Colonic mucosa (tissue), 4 donors: ENCODE results near the gene TRIM46. TPM values are rescaled to one million over a fixed set of nuclear protein-coding genes. Genes with fewer than 3 reads are reported as not detected.
"Not testable (repeated sequence)": the region's sequence is repeated elsewhere in the genome, so short reads cannot be mapped to it uniquely, and the experiment has no call there.

Source experiments
- DNase-seq: peaks from one replicate; pipeline ENCODE4 v3.0.0-alpha.2; 2020
- H3K27ac ChIP-seq: fragments of 200-600 bp; one replicate; pipeline ENCODE4 v1.8.0; 2021
- H3K27me3 ChIP-seq: fragments of 200-600 bp; one replicate; pipeline ENCODE4 v1.8.0; 2021
- H3K36me3 ChIP-seq: fragments of 200-600 bp; one replicate; pipeline ENCODE4 v1.8.0; 2021
- H3K4me1 ChIP-seq: fragments of 200-600 bp; one replicate; pipeline ENCODE4 v1.8.0; 2021; ENCODE audit warnings: mild to moderate bottlenecking
- H3K4me3 ChIP-seq: fragments of 200-600 bp; one replicate; pipeline ENCODE4 v1.8.0; 2021
- H3K9ac ChIP-seq, 2 donors: one replicate each; pipeline ENCODE4 v1.7.0; 2013; ENCODE audit warnings: control low read depth in 2 of 2, low read depth in 2 of 2, low read length in 2 of 2
- H3K9me3 ChIP-seq: fragments of 200-600 bp; one replicate; pipeline ENCODE4 v1.8.0; 2021
- CTCF ChIP-seq: fragments of 200-600 bp; IDR thresholded peaks from one replicate; pipeline ENCODE4 v1.8.0; 2022; ENCODE audit warnings: antibody characterized with exemption, mild to moderate bottlenecking
- intact Hi-C: fragments of 100-400 bp; cut with DNase I; formaldehyde crosslinking; loops from one replicate; pipeline ENCODE4 v1.14.1; 2022
- total RNA-seq, 2 donors: library from RNA; stranded (reverse); fragmentation: NEBNext Ultra II Directional in 1 of 2; extraction: Animal tissue kit (Norgen Biotek cat#: 25700) in 1 of 2; gene quantifications; one replicate each; pipeline ENCODE4 v1.2.1, GENCODE V29; 2021
- donor health status: healthy.
- donor health status: DM: no; HTN: no; CAD: no.
- donor health status: DM: no; HTN: no; CAD: no.

TRIM46 gene
- total RNA-seq, 2 donors from 2014 or later, result 0.10 to 0.19 TPM

- H3K9me3 ChIP-seq, result no peaks in the 10 kb centered on the region
- H3K4me3 ChIP-seq, result no peak overlapping the region
- intact Hi-C loops, result no loop called here
- no peaks in the 10 kb centered on the region for H3K36me3 ChIP-seq
- peak; percentile 77 for DNase-seq
- H3K4me1 ChIP-seq, result no peaks in the 10 kb centered on the region
- no peaks in the 10 kb centered on the region for H3K27me3 ChIP-seq
- H3K27ac ChIP-seq, result peak overlapping the region; percentile 80
- no peak overlapping the region for H3K9ac ChIP-seq
- no peak for TF ChIP-seq CTCF
Observed at GRCh38 chr1:155218854-155219591, 45.4 kb downstream of the TRIM46 start.

GRCh38 chr1:155219592-155220031 is 46.0 kb downstream of the TRIM46 start:
- DNase-seq, result peak; percentile 61
- Histone ChIP-seq H3K4me3 (no peak overlapping the region), H3K4me1 (no peaks in the 10 kb centered on the region), H3K36me3 (no peaks in the 10 kb centered on the region), H3K27ac (peak overlapping the region; percentile 80), H3K9me3 (no peaks in the 10 kb centered on the region), H3K27me3 (no peaks in the 10 kb centered on the region), H3K9ac (no peak overlapping the region)
- TF ChIP-seq CTCF, result no peak
- intact Hi-C loops, result no loop called here

GRCh38 chr1:155220211-155220965 is 46.7 kb downstream of the TRIM46 start:
- H3K4me1 ChIP-seq, H3K27me3 ChIP-seq, H3K9ac ChIP-seq, H3K9me3 ChIP-seq, intact Hi-C loops, H3K4me3 ChIP-seq, H3K36me3 ChIP-seq: not testable (repeated sequence)
- peak overlapping the region; percentile 80 for H3K27ac ChIP-seq
- DNase-seq, result peak; percentile 73

GRCh38 chr1:155223047-155223446 is 49.4 kb downstream of the TRIM46 start:
- H3K4me3 ChIP-seq, result no peak overlapping the region
- H3K9me3 ChIP-seq, result no peaks in the 10 kb centered on the region
- no peak for TF ChIP-seq CTCF
- DNase-seq, result no peak
- H3K36me3 ChIP-seq, result no peaks in the 10 kb centered on the region
- H3K4me1 ChIP-seq, result peaks cover 8% of the 10 kb centered on the region
- intact Hi-C loops, result no loop called here
- H3K27ac ChIP-seq, result no peak overlapping the region
- no peaks in the 10 kb centered on the region for H3K27me3 ChIP-seq
- no peak overlapping the region for H3K9ac ChIP-seq

- H3K9me3 ChIP-seq, H3K27me3 ChIP-seq, H3K4me3 ChIP-seq, H3K27ac ChIP-seq, intact Hi-C loops, DNase-seq, H3K4me1 ChIP-seq, H3K36me3 ChIP-seq, H3K9ac ChIP-seq: not testable (repeated sequence)
Observed at GRCh38 chr1:155225404-155225759, 51.7 kb downstream of the TRIM46 start.

GRCh38 chr1:155226188-155226909 is 52.7 kb downstream of the TRIM46 start:
- intact Hi-C loops, result loop anchor here (2.0 kb wide), 1 partner anchor 18 kb away; the partner anchor contains the start of gene MTX1
- DNase-seq, result peak; percentile 84
- Histone ChIP-seq H3K27me3 (no peaks in the 10 kb centered on the region), H3K9ac (peak overlapping the region; percentile 75 to 89), H3K36me3 (no peaks in the 10 kb centered on the region), H3K27ac (peak overlapping the region; percentile 89), H3K9me3 (no peaks in the 10 kb centered on the region), H3K4me3 (peak overlapping the region; percentile 67), H3K4me1 (peaks cover 10% of the 10 kb centered on the region)
- peak; percentile 39 for TF ChIP-seq CTCF
